ENCODE data around the gene TMEM11.

The TMEM11 gene

DNA sequence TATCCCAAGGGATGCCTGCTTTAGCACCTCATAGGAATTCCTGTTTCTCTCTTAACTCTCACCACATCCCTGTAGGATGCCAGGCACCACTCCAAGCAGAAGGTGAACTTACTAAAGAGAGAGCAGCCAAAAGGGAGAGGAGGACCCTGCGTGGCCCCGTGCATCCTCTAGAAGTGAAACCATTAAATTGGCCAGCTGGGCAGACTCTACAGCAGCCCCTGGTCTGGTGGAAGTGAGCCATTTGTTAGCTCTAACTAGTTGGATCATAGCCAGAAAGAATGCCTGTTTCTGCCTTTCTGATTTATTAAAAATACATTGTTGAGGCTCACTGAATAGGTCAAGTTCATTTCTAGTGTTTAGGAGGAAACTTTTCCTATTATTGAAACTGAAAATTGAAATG is 22.3 kb downstream of the TMEM11 start:
- no peak for DNase-seq
- TF ChIP-seq, protein P1, sequence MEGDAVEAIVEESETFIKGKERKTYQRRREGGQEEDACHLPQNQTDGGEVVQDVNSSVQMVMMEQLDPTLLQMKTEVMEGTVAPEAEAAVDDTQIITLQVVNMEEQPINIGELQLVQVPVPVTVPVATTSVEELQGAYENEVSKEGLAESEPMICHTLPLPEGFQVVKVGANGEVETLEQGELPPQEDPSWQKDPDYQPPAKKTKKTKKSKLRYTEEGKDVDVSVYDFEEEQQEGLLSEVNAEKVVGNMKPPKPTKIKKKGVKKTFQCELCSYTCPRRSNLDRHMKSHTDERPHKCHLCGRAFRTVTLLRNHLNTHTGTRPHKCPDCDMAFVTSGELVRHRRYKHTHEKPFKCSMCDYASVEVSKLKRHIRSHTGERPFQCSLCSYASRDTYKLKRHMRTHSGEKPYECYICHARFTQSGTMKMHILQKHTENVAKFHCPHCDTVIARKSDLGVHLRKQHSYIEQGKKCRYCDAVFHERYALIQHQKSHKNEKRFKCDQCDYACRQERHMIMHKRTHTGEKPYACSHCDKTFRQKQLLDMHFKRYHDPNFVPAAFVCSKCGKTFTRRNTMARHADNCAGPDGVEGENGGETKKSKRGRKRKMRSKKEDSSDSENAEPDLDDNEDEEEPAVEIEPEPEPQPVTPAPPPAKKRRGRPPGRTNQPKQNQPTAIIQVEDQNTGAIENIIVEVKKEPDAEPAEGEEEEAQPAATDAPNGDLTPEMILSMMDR (IDR thresholded peaks at IDR 0.05; ENCODE audit: low read depth, low read length, missing control alignments), result no peak
- Histone ChIP-seq H3K4me3 (ENCODE audit: low read depth, low read length) (no peak overlapping the region), H3K27ac (no peak overlapping the region), H3K36me3 (replicated peaks) (no peaks in the 10 kb centered on the region), H3K27me3 (replicated peaks) (no peaks in the 10 kb centered on the region)
- in situ Hi-C loops (cut with HindIII; ENCODE audit: low pct_ligation_motif_present, low sequenced_read_pairs), result no loop called here

- Histone ChIP-seq H3K27ac (no peak overlapping the region), H3K27me3 (replicated peaks) (no peaks in the 10 kb centered on the region), H3K36me3 (replicated peaks) (no peaks in the 10 kb centered on the region), H3K4me3 (ENCODE audit: low read depth, low read length) (no peak overlapping the region)
- TF ChIP-seq, protein P1 (IDR thresholded peaks at IDR 0.05; ENCODE audit: low read depth, low read length, missing control alignments), result no peak
- in situ Hi-C loops (cut with HindIII; ENCODE audit: low pct_ligation_motif_present, low sequenced_read_pairs), result no loop called here
- no peak for DNase-seq
Observed at GRCh38 chr17:21190078-21190477, 23.9 kb downstream of the TMEM11 start.

DNA sequence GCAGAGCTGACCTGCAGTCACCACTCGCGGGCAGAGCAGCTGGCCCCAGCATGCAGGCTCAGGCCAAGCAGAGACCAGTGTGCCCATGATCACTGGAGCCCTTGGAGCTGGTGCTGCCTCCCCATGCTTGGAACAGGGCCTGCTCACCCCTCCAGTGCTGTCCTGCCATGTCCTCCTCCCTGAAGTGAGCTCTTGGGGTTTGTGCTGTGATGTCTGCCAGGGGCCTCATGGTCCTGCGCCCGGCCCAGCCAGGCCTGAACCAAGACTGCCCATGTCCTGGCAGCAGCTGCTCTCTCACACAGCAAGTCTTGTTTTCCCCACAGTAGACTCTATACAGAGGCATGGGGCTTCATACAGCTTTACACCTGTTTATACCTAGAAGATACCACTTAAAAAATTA is 24.6 kb downstream of the TMEM11 start:
- Histone ChIP-seq H3K4me3 (ENCODE audit: low read depth, low read length) (no peak overlapping the region), H3K27me3 (replicated peaks) (no peaks in the 10 kb centered on the region), H3K27ac (no peak overlapping the region), H3K36me3 (replicated peaks) (no peaks in the 10 kb centered on the region)
- TF ChIP-seq, protein P1 (IDR thresholded peaks at IDR 0.05; ENCODE audit: low read depth, low read length, missing control alignments), result no peak
- in situ Hi-C loops (cut with HindIII; ENCODE audit: low pct_ligation_motif_present, low sequenced_read_pairs), result no loop called here
- DNase-seq, result no peak

GRCh38 chr17:21186399-21187187 is 27.4 kb downstream of the TMEM11 start:
- no peak overlapping the region for H3K27ac ChIP-seq
- H3K27me3 ChIP-seq (replicated peaks), result no peaks in the 10 kb centered on the region
- no peak overlapping the region for H3K4me3 ChIP-seq (ENCODE audit: low read depth, low read length)
- no peak for DNase-seq
- TF ChIP-seq, protein P1 (IDR thresholded peaks at IDR 0.05; ENCODE audit: low read depth, low read length, missing control alignments), result no peak
- in situ Hi-C loops (cut with HindIII; ENCODE audit: low pct_ligation_motif_present, low sequenced_read_pairs), result no loop called here
- no peaks in the 10 kb centered on the region for H3K36me3 ChIP-seq (replicated peaks)

GRCh38 chr17:21185061-21185460 is 28.9 kb downstream of the TMEM11 start:
- DNase-seq, result no peak
- H3K27ac ChIP-seq, result no peak overlapping the region
- no peak overlapping the region for H3K4me3 ChIP-seq (ENCODE audit: low read depth, low read length)
- H3K27me3 ChIP-seq (replicated peaks), result no peaks in the 10 kb centered on the region
- H3K36me3 ChIP-seq (replicated peaks), result no peaks in the 10 kb centered on the region
- TF ChIP-seq, protein P1 (IDR thresholded peaks at IDR 0.05; ENCODE audit: low read depth, low read length, missing control alignments), result no peak
- in situ Hi-C loops (cut with HindIII; ENCODE audit: low pct_ligation_motif_present, low sequenced_read_pairs), result no loop called here

GRCh38 chr17:21184570-21184969 is 29.4 kb downstream of the TMEM11 start:
- H3K36me3 ChIP-seq (replicated peaks), result no peaks in the 10 kb centered on the region
- H3K27ac ChIP-seq, result no peak overlapping the region
- H3K4me3 ChIP-seq (ENCODE audit: low read depth, low read length), result no peak overlapping the region
- no peak for DNase-seq
- in situ Hi-C loops (cut with HindIII; ENCODE audit: low pct_ligation_motif_present, low sequenced_read_pairs), result no loop called here
- no peaks in the 10 kb centered on the region for H3K27me3 ChIP-seq (replicated peaks)
- TF ChIP-seq, protein P1 (IDR thresholded peaks at IDR 0.05; ENCODE audit: low read depth, low read length, missing control alignments), result no peak
